Measurements from ENCODE around the gene VN1R5.
"Not testable (repeated sequence)": the region's sequence is repeated elsewhere in the genome, so short reads cannot be mapped to it uniquely, and the experiment has no call there.

The VN1R5 gene

GRCh38 chr1:247255772-247256171 lies at the start of gene VN1R5:
Gene VN1R5 (plus strand): TSS chr1:247256072.
- not testable (repeated sequence) for H3K4me3 ChIP-seq (ENCODE audit: low read depth, low read length); DNase-seq (ENCODE audit: low read depth)

- TF ChIP-seq CTCF (IDR thresholded peaks at IDR 0.05; ENCODE audit: control insufficient read depth, extremely low read depth, insufficient read depth) = no peak
- no peak for DNase-seq (ENCODE audit: low read depth)
- peak overlapping the region; percentile 84 for H3K4me3 ChIP-seq (ENCODE audit: low read depth, low read length)
Measured at GRCh38 chr1:247209396-247209795, 46.5 kb upstream of the VN1R5 start.

DNA sequence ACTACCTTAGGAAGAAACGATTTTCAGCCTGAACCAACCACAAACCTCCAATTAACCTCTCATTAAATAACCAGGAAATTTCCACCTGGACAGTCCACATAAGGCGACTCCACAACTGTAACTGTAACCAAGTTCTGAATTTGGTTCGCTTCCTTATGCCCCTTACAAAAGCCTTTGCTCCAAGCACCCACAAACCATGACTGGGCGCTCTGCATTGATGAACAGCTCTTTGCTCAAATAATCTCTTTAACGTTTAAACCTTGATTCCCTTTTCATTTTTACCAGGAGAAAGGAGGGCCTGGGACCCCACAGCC lies 45.9 kb upstream of the VN1R5 start:
- H3K4me3 ChIP-seq (ENCODE audit: low read depth, low read length) = peak overlapping the region; percentile 84
- no peak for DNase-seq (ENCODE audit: low read depth)
- no peak for TF ChIP-seq CTCF (IDR thresholded peaks at IDR 0.05; ENCODE audit: control insufficient read depth, extremely low read depth, insufficient read depth)

GRCh38 chr1:247210376-247211117 lies 45.3 kb upstream of the VN1R5 start:
- H3K4me3 ChIP-seq (ENCODE audit: low read depth, low read length) = peak overlapping the region; percentile 84
- DNase-seq (ENCODE audit: low read depth) = peak; percentile 87
- no peak for TF ChIP-seq CTCF (IDR thresholded peaks at IDR 0.05; ENCODE audit: control insufficient read depth, extremely low read depth, insufficient read depth)

DNA sequence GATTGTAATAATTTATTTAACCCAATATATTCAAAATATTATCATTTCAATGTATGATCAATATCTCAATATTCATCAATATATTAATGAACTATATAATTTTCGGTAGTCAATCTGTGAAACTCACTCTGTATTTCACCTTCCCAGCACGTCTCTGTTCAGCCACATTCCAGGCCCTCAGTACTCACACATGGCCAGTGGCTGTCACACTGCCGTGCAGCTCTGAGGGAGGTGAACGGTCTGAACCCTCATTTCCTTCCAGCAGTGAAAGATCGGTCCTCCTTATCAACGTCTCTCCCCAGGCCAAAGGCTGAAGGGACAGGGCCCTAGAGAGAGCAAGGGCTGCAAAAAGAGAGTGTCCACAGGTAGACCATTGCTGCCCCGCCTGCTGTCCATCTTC lies 44.5 kb upstream of the VN1R5 start:
- no peak for TF ChIP-seq CTCF (IDR thresholded peaks at IDR 0.05; ENCODE audit: control insufficient read depth, extremely low read depth, insufficient read depth)
- no peak overlapping the region for H3K4me3 ChIP-seq (ENCODE audit: low read depth, low read length)
- no peak for DNase-seq (ENCODE audit: low read depth)

GRCh38 chr1:247212012-247212411 lies 43.9 kb upstream of the VN1R5 start:
- H3K4me3 ChIP-seq (ENCODE audit: low read depth, low read length) = no peak overlapping the region
- TF ChIP-seq CTCF (IDR thresholded peaks at IDR 0.05; ENCODE audit: control insufficient read depth, extremely low read depth, insufficient read depth) = no peak
- DNase-seq (ENCODE audit: low read depth) = no peak

DNA sequence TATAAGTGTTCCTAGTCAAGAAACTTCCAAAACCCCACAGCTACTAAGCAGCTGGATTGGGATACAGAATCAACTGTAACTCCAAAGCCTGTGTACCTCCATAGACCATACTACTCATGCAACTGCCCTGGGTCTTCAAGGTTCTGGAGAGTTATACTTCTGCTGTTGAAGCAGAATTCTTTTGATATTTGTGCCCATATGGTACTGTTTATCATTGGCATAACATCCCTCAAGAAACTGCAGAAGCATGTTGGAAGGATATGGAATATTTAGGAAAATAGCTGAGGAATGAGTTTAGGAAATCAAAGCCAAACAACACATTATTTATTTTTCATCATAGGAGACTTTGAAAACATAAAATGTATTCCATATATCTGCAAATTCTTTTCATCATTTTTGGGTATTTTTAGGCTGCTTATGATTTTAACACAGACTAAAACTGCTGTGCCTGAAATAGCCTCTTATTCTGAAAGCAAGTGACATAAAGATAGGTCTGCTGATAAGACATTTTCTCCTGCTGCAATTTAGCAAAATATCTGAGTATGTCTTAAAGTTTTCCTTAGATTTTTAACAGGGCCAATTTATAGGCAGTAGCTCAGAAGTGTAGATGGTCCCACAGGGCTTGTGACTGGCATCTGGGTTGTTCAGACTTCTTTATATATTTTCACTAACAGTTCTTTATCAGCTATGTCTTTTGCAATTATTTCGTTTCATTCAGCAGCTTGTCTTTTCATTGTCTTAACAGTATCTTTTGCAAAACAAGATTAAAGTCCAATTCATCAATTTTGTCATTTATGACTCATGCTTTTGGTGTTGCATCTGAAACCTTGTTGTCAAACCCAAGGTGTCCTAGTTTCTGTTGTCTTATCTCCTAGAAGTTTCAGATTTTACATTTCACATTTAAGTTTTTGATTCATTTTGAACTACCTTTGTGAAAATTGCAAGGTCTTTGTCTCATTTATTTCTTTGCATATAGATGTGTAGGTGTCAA lies 43.0 kb upstream of the VN1R5 start:
- no peak for DNase-seq (ENCODE audit: low read depth)
- H3K4me3 ChIP-seq (ENCODE audit: low read depth, low read length) = no peak overlapping the region
- no peak for TF ChIP-seq CTCF (IDR thresholded peaks at IDR 0.05; ENCODE audit: control insufficient read depth, extremely low read depth, insufficient read depth)
